Naive thymus-derived CD4-positive, alpha-beta T cell (primary cell): Measurements from ENCODE around the gene PRORP. TPM values are rescaled to one million over a fixed set of nuclear protein-coding genes. Genes with fewer than 3 reads are reported as not detected.

ENCODE experiments used
- ATAC-seq: fragments of 150-1000 bp; cut with Tn5 transposase; 2 replicates; pipeline ENCODE4 v1.10.0; 2021; ENCODE audit warnings: mild to moderate bottlenecking, moderate library complexity
- CTCF ChIA-PET: fragments of 350-600 bp; sonication (Branson Sonifier 250); formaldehyde crosslinking; loops from one replicate; lab custom pipeline; 2021; ENCODE audit warnings: antibody characterized with exemption; lab: Charles Lee
- POLR2A ChIA-PET: fragments of 350-600 bp; sonication (Branson Sonifier 250); formaldehyde crosslinking; loops from one replicate; lab custom pipeline; 2021; ENCODE audit warnings: antibody characterized with exemption, inconsistent platforms; lab: Charles Lee
- DNase-seq, 9 donors: peaks; one replicate each; pipeline versions ENCODE4 v3.0.0 to v3.0.0-alpha.2; 2020 to 2022; ENCODE audit warnings: mixed read lengths in 1 of 9
- H3K27ac ChIP-seq: one replicate; pipeline ENCODE4 v1.7.0; 2013; ENCODE audit warnings: mild to moderate bottlenecking, low read depth, low read length, moderate library complexity
- H3K27me3 ChIP-seq, 2 donors: one replicate each; pipeline ENCODE4 v1.7.0; 2013; ENCODE audit warnings: low read length in 2 of 2, mild to moderate bottlenecking in 2 of 2, moderate library complexity in 2 of 2; ENCODE audit not compliant: control insufficient read depth in 2 of 2, insufficient read depth in 2 of 2
- H3K36me3 ChIP-seq, 3 experiments: 1 replicate in 2 of 3; 2 replicates in 1 of 3; pipeline ENCODE4 v1.7.0; 2013; ENCODE audit warnings: low read length in 3 of 3, mild to moderate bottlenecking in 3 of 3, moderate library complexity in 1 of 3; ENCODE audit not compliant: insufficient read depth in 3 of 3, control insufficient read depth in 2 of 3
- H3K4me1 ChIP-seq, 2 donors: one replicate each; pipeline ENCODE4 v1.7.0; 2013; ENCODE audit warnings: low read length in 2 of 2, mild to moderate bottlenecking in 2 of 2, moderate library complexity in 1 of 2; ENCODE audit not compliant: control insufficient read depth in 2 of 2, insufficient read depth in 2 of 2
- H3K4me3 ChIP-seq: 2 replicates; pipeline ENCODE4 v1.7.0; 2013; ENCODE audit warnings: mild to moderate bottlenecking, low read length
- H3K9me3 ChIP-seq, 3 experiments: 1 replicate in 2 of 3; 2 replicates in 1 of 3; pipeline ENCODE4 v1.7.0; 2013; ENCODE audit warnings: low read length in 3 of 3; ENCODE audit not compliant: control insufficient read depth in 2 of 3
- H3K27ac Mint-ChIP-seq, 9 donors: one replicate each; pipeline ENCODE4 v1.8.0; 2020 to 2022; ENCODE audit warnings: mixed read lengths in 9 of 9, mild to moderate bottlenecking in 8 of 9, moderate library complexity in 5 of 9, inconsistent platforms in 2 of 9
- H3K27me3 Mint-ChIP-seq, 5 donors: one replicate each; pipeline ENCODE4 v1.8.0; 2021 to 2022; ENCODE audit warnings: mixed read lengths in 5 of 5, mild to moderate bottlenecking in 1 of 5
- H3K36me3 Mint-ChIP-seq, 5 donors: one replicate each; pipeline ENCODE4 v1.8.0; 2020 to 2022; ENCODE audit warnings: mixed read lengths in 5 of 5, mild to moderate bottlenecking in 3 of 5, inconsistent platforms in 1 of 5
- H3K4me1 Mint-ChIP-seq, 7 donors: one replicate each; pipeline ENCODE4 v1.8.0; 2020 to 2022; ENCODE audit warnings: mixed read lengths in 7 of 7, mild to moderate bottlenecking in 3 of 7, inconsistent platforms in 1 of 7
- H3K4me3 Mint-ChIP-seq, 10 donors: one replicate each; pipeline ENCODE4 v1.8.0; 2020 to 2022; ENCODE audit warnings: mild to moderate bottlenecking in 10 of 10, mixed read lengths in 10 of 10, moderate library complexity in 6 of 10, inconsistent platforms in 2 of 10
- H3K9me3 Mint-ChIP-seq, 11 donors: one replicate each; pipeline ENCODE4 v1.8.0; 2020 to 2022; ENCODE audit warnings: mixed read lengths in 11 of 11, mild to moderate bottlenecking in 4 of 11, inconsistent platforms in 1 of 11, moderate library complexity in 1 of 11
- intact Hi-C, 2 donors: fragments of 100-400 bp; cut with micrococcal nuclease; formaldehyde crosslinking; loops; one replicate each; pipeline ENCODE4 v1.15.1; 2023
- polyA plus RNA-seq, 2 donors: library from polyadenylated mRNA; unstranded; fragments of 300-500 nt; fragmentation: Illumina TruSeq; gene quantifications; one replicate each; pipeline ENCODE4 v1.2.3, GENCODE V29; 2021
- total RNA-seq, 6 experiments: library from RNA in 5 of 6; stranded (reverse) in 5 of 6; gene quantifications; 1 replicate in 5 of 6; 2 replicates in 1 of 6; pipeline ENCODE4 v1.2.3 and lab custom pipeline; 2021 to 2026

PRORP gene
- total and polyA plus RNA-seq, 7 experiments from 2014 or later = 31.2 to 77.3 (median 39.6) TPM

DNA sequence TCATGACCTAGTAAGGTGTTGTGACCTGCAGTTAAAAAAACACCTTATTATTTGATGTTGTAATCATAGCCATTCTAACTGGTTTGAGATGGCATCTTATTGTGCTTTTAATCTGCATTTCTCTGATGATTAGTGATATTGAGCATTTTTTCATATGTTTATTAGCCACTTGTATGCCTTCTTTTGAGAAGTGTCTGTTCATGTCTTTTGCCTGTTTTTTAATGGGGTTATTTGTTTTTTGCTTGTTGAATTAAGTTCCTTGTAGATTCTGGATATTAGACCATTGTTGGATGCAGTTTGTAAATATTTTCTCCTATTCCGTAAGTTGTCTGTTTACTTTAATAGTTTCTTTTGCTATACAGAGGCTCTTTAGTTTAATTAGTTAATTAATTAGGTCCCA, 41.0 kb downstream of the PRORP start:
- peaks cover 4 to 28% (median 8%) of the 10 kb centered on the region in 3 experiments for H3K36me3 ChIP-seq
- Mint-ChIP-seq H3K27me3 (no peaks in the 10 kb centered on the region), H3K4me1 (peaks cover 0 to 40% (median 24%) of the 10 kb centered on the region in 7 donors), H3K36me3 (peaks cover 10 to 65% (median 36%) of the 10 kb centered on the region in 5 donors), H3K27ac (no peak overlapping the region), H3K9me3 (peaks cover 0 to 1% (median 0%) of the 10 kb centered on the region in 11 donors), H3K4me3 (no peak overlapping the region)
- ChIA-PET POLR2A (no interaction called here), CTCF (no interaction called here)
- intact Hi-C loops = no loop called here
- H3K4me3 ChIP-seq = no peak overlapping the region
- H3K4me1 ChIP-seq = peaks cover 0 to 6% of the 10 kb centered on the region in 2 donors
- H3K27me3 ChIP-seq = no peaks in the 10 kb centered on the region
- DNase-seq (no peak), ATAC-seq (no peak)
- no peak overlapping the region for H3K27ac ChIP-seq
- no peaks in the 10 kb centered on the region for H3K9me3 ChIP-seq

DNA sequence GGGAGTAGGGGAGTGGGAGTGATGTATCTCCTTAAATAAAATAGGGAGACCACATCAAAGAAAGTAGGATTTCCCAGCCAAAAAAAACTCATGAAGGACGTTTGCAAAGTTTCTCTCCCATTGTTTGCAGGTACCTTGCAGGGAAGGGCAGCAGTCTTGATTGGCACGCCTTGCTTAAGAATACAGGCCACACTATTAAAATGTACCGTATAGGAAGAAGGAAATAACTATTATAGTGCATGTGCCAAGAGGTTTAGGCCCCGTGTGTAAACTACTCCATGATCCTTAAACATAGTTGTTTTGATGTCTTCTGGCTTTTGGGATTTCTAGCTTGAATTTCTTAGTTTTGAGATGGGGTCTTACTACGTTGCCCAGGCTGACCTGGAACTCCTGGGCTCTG, 42.5 kb downstream of the PRORP start:
- Mint-ChIP-seq H3K27ac (no peak overlapping the region), H3K9me3 (peaks cover 0 to 6% (median 0%) of the 10 kb centered on the region in 11 donors), H3K36me3 (peaks cover 8 to 63% (median 38%) of the 10 kb centered on the region in 5 donors), H3K4me1 (peaks cover 0 to 38% (median 23%) of the 10 kb centered on the region in 7 donors), H3K4me3 (no peak overlapping the region), H3K27me3 (no peaks in the 10 kb centered on the region)
- Histone ChIP-seq H3K36me3 (peaks cover 0 to 13% (median 4%) of the 10 kb centered on the region in 3 experiments), H3K4me1 (peaks cover 0 to 6% of the 10 kb centered on the region in 2 donors), H3K27ac (no peak overlapping the region), H3K4me3 (no peak overlapping the region), H3K9me3 (no peaks in the 10 kb centered on the region), H3K27me3 (no peaks in the 10 kb centered on the region)
- DNase-seq (no peak), ATAC-seq (no peak)
- intact Hi-C loops = no loop called here
- CTCF ChIA-PET = no interaction called here
- POLR2A ChIA-PET = interaction anchor here (0.7 kb wide), 1 partner anchor 13 kb away, joined by 3 read pairs; no protein-coding TSS in a partner anchor

DNA sequence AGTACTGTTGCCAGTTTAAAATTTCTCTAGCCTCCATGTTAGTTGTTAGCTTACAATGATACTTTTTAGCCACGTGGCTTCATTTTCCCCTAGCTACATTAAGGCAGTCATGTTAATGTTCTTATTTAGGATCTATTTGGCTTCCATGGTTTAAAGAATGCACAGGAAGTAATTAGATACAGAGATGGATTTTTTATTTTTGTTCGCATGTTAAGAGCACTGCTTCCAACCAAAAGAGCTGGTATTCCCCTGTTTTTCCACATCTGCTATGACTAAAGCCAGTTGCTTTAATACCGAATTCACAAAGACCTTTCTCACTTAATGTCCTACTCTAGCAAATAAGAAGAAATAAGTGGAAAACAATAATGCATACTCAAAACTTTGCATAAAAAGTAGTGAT, 45.1 kb downstream of the PRORP start:
- Mint-ChIP-seq H3K4me3 (no peak overlapping the region), H3K36me3 (peaks cover 9 to 56% (median 41%) of the 10 kb centered on the region in 5 donors), H3K4me1 (peaks cover 7 to 23% (median 15%) of the 10 kb centered on the region in 7 donors), H3K9me3 (peaks cover 0 to 6% (median 0%) of the 10 kb centered on the region in 11 donors), H3K27ac (peak overlapping the region in 1 of 9 donors; percentile 32), H3K27me3 (no peaks in the 10 kb centered on the region)
- ChIA-PET POLR2A (interaction anchor here (0.7 kb wide), 1 partner anchor 106 kb away, joined by 3 read pairs; no protein-coding TSS in a partner anchor), CTCF (no interaction called here)
- Histone ChIP-seq H3K9me3 (no peaks in the 10 kb centered on the region), H3K4me1 (no peaks in the 10 kb centered on the region), H3K27me3 (no peaks in the 10 kb centered on the region), H3K27ac (no peak overlapping the region), H3K4me3 (no peak overlapping the region), H3K36me3 (peaks cover 0 to 6% (median 4%) of the 10 kb centered on the region in 3 experiments)
- DNase-seq = no peak
- intact Hi-C loops = no loop called here
- no peak for ATAC-seq

Other genes starting within 250 kb of the PRORP start
- gene BAZ1A, start 247.2 kb upstream of the PRORP start, total RNA-seq = 10 to 100 TPM; 47.4 to 62.5 (median 53.3) TPM
- gene BAZ1A, start 247.2 kb upstream of the PRORP start, polyA plus RNA-seq = 10 to 100 TPM; 10.3 to 14.1 TPM
- gene SRP54, start 139.6 kb upstream of the PRORP start, total RNA-seq = 10 to 100 TPM; 35.8 to 61.4 (median 52.0) TPM
- gene SRP54, start 139.6 kb upstream of the PRORP start, polyA plus RNA-seq = 10 to 100 TPM; 34.2 to 37.4 TPM
- 100 to 1,000 TPM in 1 of 5 experiments, 10 to 100 TPM in 4; 34.3 to 135 (median 41.7) TPM for gene FAM177A1, start 76.3 kb upstream of the PRORP start, total RNA-seq
- gene FAM177A1, start 76.3 kb upstream of the PRORP start, polyA plus RNA-seq = 10 to 100 TPM; 34.9 to 36.2 TPM
- 10 to 100 TPM; 31.4 to 43.3 (median 33.5) TPM for gene PPP2R3C, start 562 bp upstream of the PRORP start, total RNA-seq
- 10 to 100 TPM; 51.9 to 52.2 TPM for gene PPP2R3C, start 562 bp upstream of the PRORP start, polyA plus RNA-seq
- 100 to 1,000 TPM in 1 of 5 experiments, 10 to 100 TPM in 4; 76.6 to 274 (median 90.0) TPM for gene PSMA6, start 169.8 kb downstream of the PRORP start, total RNA-seq
- 100 to 1,000 TPM; 251 to 291 TPM for gene PSMA6, start 169.8 kb downstream of the PRORP start, polyA plus RNA-seq